ENCODE results near the gene CACNA1G. TPM values are rescaled to one million over a fixed set of nuclear protein-coding genes. Genes with fewer than 3 reads are reported as not detected.

Gene CACNA1G
- total RNA-seq, 2 donors from 2014 or later = 0.84 to 1.1 TPM

GRCh38 chr17:50586421-50587247 lies 26.1 kb downstream of the CACNA1G start:
- Histone ChIP-seq H3K9me3 (ENCODE audit: control insufficient read depth, low read length) (no peaks in the 10 kb centered on the region), H3K9ac (ENCODE audit: extremely low read depth, low read length, poor library complexity, severe bottlenecking) (no peak overlapping the region), H3K4me3 (ENCODE audit: low read length) (no peak overlapping the region), H3K27me3 (ENCODE audit: control insufficient read depth, insufficient read depth, low read length, poor library complexity, severe bottlenecking) (no peaks in the 10 kb centered on the region), H3K36me3 (ENCODE audit: control insufficient read depth, insufficient read depth, low read length) (no peaks in the 10 kb centered on the region), H3K27ac (ENCODE audit: low read depth, low read length) (peak overlapping the region; percentile 71), H3K4me1 (ENCODE audit: control insufficient read depth, insufficient read depth, low read length) (peaks cover 12% of the 10 kb centered on the region)
- Mint-ChIP-seq H3K4me1 (peaks cover 25% of the 10 kb centered on the region), H3K4me3 (no peak overlapping the region), H3K27me3 (ENCODE audit: insufficient read depth) (peaks cover 6% of the 10 kb centered on the region), H3K9me3 (no peaks in the 10 kb centered on the region), H3K27ac (peak overlapping the region; percentile 75), H3K36me3 (ENCODE audit: low read depth) (no peaks in the 10 kb centered on the region)
- no peak for TF ChIP-seq CTCF (conservative IDR thresholded peaks at IDR 0.05)
- WGBS, 2 experiments (ENCODE audit: insufficient coverage in 1 of 2, insufficient read length in 1 of 2) = 43 to 64% methylated on average over 6 to 9 of the region's 9 CpGs
- DNase-seq = peak; percentile 83

GRCh38 chr17:50587571-50587970 lies 27.1 kb downstream of the CACNA1G start:
- Mint-ChIP-seq H3K4me3 (no peak overlapping the region), H3K4me1 (peaks cover 26% of the 10 kb centered on the region), H3K36me3 (ENCODE audit: low read depth) (no peaks in the 10 kb centered on the region), H3K27me3 (ENCODE audit: insufficient read depth) (peaks cover 3% of the 10 kb centered on the region), H3K27ac (no peak overlapping the region), H3K9me3 (no peaks in the 10 kb centered on the region)
- no peak for TF ChIP-seq CTCF (conservative IDR thresholded peaks at IDR 0.05)
- Histone ChIP-seq H3K4me1 (ENCODE audit: control insufficient read depth, insufficient read depth, low read length) (peaks cover 12% of the 10 kb centered on the region), H3K36me3 (ENCODE audit: control insufficient read depth, insufficient read depth, low read length) (no peaks in the 10 kb centered on the region), H3K27me3 (ENCODE audit: control insufficient read depth, insufficient read depth, low read length, poor library complexity, severe bottlenecking) (no peaks in the 10 kb centered on the region), H3K9ac (ENCODE audit: extremely low read depth, low read length, poor library complexity, severe bottlenecking) (no peak overlapping the region), H3K4me3 (ENCODE audit: low read length) (no peak overlapping the region), H3K27ac (ENCODE audit: low read depth, low read length) (no peak overlapping the region), H3K9me3 (ENCODE audit: control insufficient read depth, low read length) (no peaks in the 10 kb centered on the region)
- no peak for DNase-seq
- WGBS, 2 experiments (ENCODE audit: insufficient coverage in 1 of 2, insufficient read length in 1 of 2) = 82 to 85% methylated on average over 8 to 9 of the region's 9 CpGs

GRCh38 chr17:50588391-50589049 lies 28.0 kb downstream of the CACNA1G start:
- Mint-ChIP-seq H3K27ac (peak overlapping the region; percentile 35), H3K4me1 (peaks cover 32% of the 10 kb centered on the region), H3K36me3 (ENCODE audit: low read depth) (no peaks in the 10 kb centered on the region), H3K27me3 (ENCODE audit: insufficient read depth) (no peaks in the 10 kb centered on the region), H3K9me3 (no peaks in the 10 kb centered on the region), H3K4me3 (no peak overlapping the region)
- H3K4me3 ChIP-seq (ENCODE audit: low read length) = no peak overlapping the region
- no peak overlapping the region for H3K9ac ChIP-seq (ENCODE audit: extremely low read depth, low read length, poor library complexity, severe bottlenecking)
- H3K36me3 ChIP-seq (ENCODE audit: control insufficient read depth, insufficient read depth, low read length) = no peaks in the 10 kb centered on the region
- H3K27me3 ChIP-seq (ENCODE audit: control insufficient read depth, insufficient read depth, low read length, poor library complexity, severe bottlenecking) = no peaks in the 10 kb centered on the region
- H3K27ac ChIP-seq (ENCODE audit: low read depth, low read length) = no peak overlapping the region
- DNase-seq = no peak
- H3K9me3 ChIP-seq (ENCODE audit: control insufficient read depth, low read length) = no peaks in the 10 kb centered on the region
- peaks cover 20% of the 10 kb centered on the region for H3K4me1 ChIP-seq (ENCODE audit: control insufficient read depth, insufficient read depth, low read length)
- WGBS, 2 experiments (ENCODE audit: insufficient coverage in 1 of 2, insufficient read length in 1 of 2) = 83 to 86% methylated on average over 18 of the region's 18 CpGs
- no peak for TF ChIP-seq CTCF (conservative IDR thresholded peaks at IDR 0.05)

All from endodermal cell (in vitro differentiated cells).